Measurements from ENCODE around the gene FAM240B.

- TF ChIP-seq, protein P1, sequence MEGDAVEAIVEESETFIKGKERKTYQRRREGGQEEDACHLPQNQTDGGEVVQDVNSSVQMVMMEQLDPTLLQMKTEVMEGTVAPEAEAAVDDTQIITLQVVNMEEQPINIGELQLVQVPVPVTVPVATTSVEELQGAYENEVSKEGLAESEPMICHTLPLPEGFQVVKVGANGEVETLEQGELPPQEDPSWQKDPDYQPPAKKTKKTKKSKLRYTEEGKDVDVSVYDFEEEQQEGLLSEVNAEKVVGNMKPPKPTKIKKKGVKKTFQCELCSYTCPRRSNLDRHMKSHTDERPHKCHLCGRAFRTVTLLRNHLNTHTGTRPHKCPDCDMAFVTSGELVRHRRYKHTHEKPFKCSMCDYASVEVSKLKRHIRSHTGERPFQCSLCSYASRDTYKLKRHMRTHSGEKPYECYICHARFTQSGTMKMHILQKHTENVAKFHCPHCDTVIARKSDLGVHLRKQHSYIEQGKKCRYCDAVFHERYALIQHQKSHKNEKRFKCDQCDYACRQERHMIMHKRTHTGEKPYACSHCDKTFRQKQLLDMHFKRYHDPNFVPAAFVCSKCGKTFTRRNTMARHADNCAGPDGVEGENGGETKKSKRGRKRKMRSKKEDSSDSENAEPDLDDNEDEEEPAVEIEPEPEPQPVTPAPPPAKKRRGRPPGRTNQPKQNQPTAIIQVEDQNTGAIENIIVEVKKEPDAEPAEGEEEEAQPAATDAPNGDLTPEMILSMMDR (IDR thresholded peaks at IDR 0.05): no peak
- no peak for TF ChIP-seq POLR2A (IDR thresholded peaks at IDR 0.05)
Measured at GRCh38 chr9:38652486-38652885, 67.4 kb downstream of the FAM240B start.

Measured in adrenal gland (tissue), 5 donors.